ENCODE data around the gene CSNK1G1. TPM values are rescaled to one million over a fixed set of nuclear protein-coding genes. Genes with fewer than 3 reads are reported as not detected.
A peak's percentile ranks its signal among the peaks of the same experiment; 100 is the strongest.

CSNK1G1 gene
- total and polyA plus RNA-seq, 2 of the 4 experiments (the other 2 are of a cell fraction) = 7.4 to 29.4 TPM

DNA sequence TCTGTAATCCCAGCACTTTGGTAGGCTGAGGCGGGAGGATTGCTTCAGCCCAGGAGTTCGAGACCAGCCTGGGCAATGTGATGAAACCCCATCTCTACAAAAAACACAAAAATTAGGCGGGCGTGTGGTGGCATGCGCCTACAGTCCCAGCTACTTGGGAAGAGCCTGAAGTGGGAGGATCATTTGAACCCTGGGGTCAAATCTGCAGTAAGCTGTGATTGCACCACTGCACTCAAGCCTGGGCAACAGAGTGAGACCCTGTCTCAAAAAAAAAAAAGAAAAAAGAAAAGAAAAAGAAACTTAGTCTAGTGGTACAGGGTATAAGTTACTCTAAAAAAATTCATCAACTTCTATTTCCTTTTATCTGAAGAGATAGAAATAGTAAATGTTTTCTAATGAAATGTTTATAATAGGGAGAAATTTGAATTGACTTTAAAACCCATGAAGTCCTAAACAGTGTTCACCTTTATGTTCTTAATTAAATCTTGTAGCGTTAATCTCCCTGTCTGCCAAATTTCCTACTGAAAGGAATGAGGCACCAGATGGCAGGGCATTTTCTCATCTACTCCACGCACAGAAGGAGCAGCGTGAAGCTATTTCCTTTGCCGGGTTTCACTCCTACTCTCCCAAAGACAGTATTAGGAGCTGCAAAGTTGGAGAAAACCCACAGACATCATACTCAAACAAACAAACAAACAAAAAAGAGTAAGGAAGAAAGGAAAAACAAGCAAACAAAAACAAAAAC is 23.4 kb upstream of the CSNK1G1 start:
- no peak overlapping the region for H3K56ac ChIP-seq (ENCODE audit: extremely low read depth, insufficient read depth, low read length)
- dilution Hi-C loops (cut with HindIII; ENCODE audit: low sequenced_read_pairs, unreplicated experiment) (no loop called here), in situ Hi-C loops (cut with MboI; ENCODE audit: low sequenced_read_pairs) (no loop called here), intact Hi-C loops (cut with micrococcal nuclease) (no loop called here)
- H3K4me3 ChIP-seq (ENCODE audit: insufficient read depth, low read depth, low read length) = no peak overlapping the region
- POLR2A ChIA-PET (ENCODE audit: unreplicated experiment) = no interaction called here
- peaks cover 0 to 24% of the 10 kb centered on the region in 2 experiments; a peak in 2 of 4 replicates for H3K79me1 ChIP-seq (ENCODE audit: low read depth in 1 of 2, low read length in 2 of 2)
- H2BK15ac ChIP-seq (ENCODE audit: low read depth, low read length) = no peak overlapping the region; the same call in 2 of the 3 replicates
- H3K4me1 ChIP-seq (ENCODE audit: control insufficient read depth, insufficient read depth, low read length) = peaks cover 2% of the 10 kb centered on the region
- no peak overlapping the region for H4K91ac ChIP-seq (ENCODE audit: insufficient read depth, low read depth, low read length)
- DNase-seq (no peak), ATAC-seq (ENCODE audit: low read depth) (no peak)
- H3K14ac ChIP-seq (replicated peaks; ENCODE audit: low read depth, low read length) = 0 out of 2 replicates have a peak overlapping the region, but pooled peaks have one; percentile 65
- H3K27ac ChIP-seq (ENCODE audit: insufficient read depth, low read length) = peak overlapping the region; percentile 59; the same call in 1 of the 2 replicates
- H3K23ac ChIP-seq (ENCODE audit: low read depth, low read length) = peak overlapping the region; percentile 20; the same call in 1 of the 2 replicates
- peak overlapping the region; percentile 36; the same call in 1 of the 2 replicates for H3K4me2 ChIP-seq (ENCODE audit: low read depth, low read length)
- peak overlapping the region in 1 of 2 experiments; percentile 69; a peak in 2 of 4 replicates for H4K8ac ChIP-seq (ENCODE audit: low read depth in 2 of 2, low read length in 2 of 2)
- no peaks in the 10 kb centered on the region for H3K27me3 ChIP-seq (ENCODE audit: control insufficient read depth, insufficient read depth, low read length)
- H3K36me3 ChIP-seq (ENCODE audit: control insufficient read depth, insufficient read depth, low read length) = no peaks in the 10 kb centered on the region
- peak overlapping the region; percentile 40 for H2BK20ac ChIP-seq (ENCODE audit: low read depth, low read length)
- H4K20me1 ChIP-seq (ENCODE audit: insufficient read depth, low read length) = no peaks in the 10 kb centered on the region
- H3K18ac ChIP-seq (ENCODE audit: low read depth, low read length) = no peak overlapping the region
- peak overlapping the region; percentile 60 for H2AK9ac ChIP-seq (replicated peaks; ENCODE audit: low read depth, low read length, poor library complexity)
- peak overlapping the region; percentile 64; the same call in 1 of the 2 replicates for H3K4ac ChIP-seq (ENCODE audit: low read depth, low read length)
- no peaks in the 10 kb centered on the region for H3K9me3 ChIP-seq (ENCODE audit: control insufficient read depth, insufficient read depth, low read length)
- peak overlapping the region; percentile 61; the same call in 1 of the 2 replicates for H2BK120ac ChIP-seq (ENCODE audit: low read depth, low read length)
- H3K9ac ChIP-seq (ENCODE audit: low read depth, low read length) = no peak overlapping the region
- peak overlapping the region; percentile 59 for H2BK5ac ChIP-seq (ENCODE audit: low read depth, low read length, poor library complexity, severe bottlenecking)
- WGBS, 2 experiments (ENCODE audit: extremely low coverage in 2 of 2, insufficient read length in 1 of 2) = no CpG with 5 or more reads among the region's 9 CpGs
- no peak overlapping the region; the same call in 1 of the 2 replicates for H4K5ac ChIP-seq (ENCODE audit: low read depth, low read length)
- peak overlapping the region; percentile 69 for H2AK5ac ChIP-seq (ENCODE audit: low read depth, low read length)
- no peak overlapping the region for H2AFZ ChIP-seq (replicated peaks; ENCODE audit: low read length, poor library complexity)
- BruUV-seq (replicated peaks) = no TSS peak
- CTCF ChIA-PET = no interaction called here
- H3K9me1 ChIP-seq (ENCODE audit: insufficient read depth, low read length) = 0 out of 2 replicates have a peak, but pooled peaks cover 2% of the 10 kb centered on the region
- TF ChIP-seq, protein P1, sequence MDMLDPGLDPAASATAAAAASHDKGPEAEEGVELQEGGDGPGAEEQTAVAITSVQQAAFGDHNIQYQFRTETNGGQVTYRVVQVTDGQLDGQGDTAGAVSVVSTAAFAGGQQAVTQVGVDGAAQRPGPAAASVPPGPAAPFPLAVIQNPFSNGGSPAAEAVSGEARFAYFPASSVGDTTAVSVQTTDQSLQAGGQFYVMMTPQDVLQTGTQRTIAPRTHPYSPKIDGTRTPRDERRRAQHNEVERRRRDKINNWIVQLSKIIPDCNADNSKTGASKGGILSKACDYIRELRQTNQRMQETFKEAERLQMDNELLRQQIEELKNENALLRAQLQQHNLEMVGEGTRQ (IDR thresholded peaks at IDR 0.05; ENCODE audit: low read depth, low read length) = no peak
- TF ChIP-seq MAZ (IDR thresholded peaks at IDR 0.05; ENCODE audit: borderline replicate concordance, low read depth, low read length) (no peak), FOS (IDR thresholded peaks at IDR 0.05; ENCODE audit: low read depth, low read length) (no peak), NFE2L2 (IDR thresholded peaks at IDR 0.05; ENCODE audit: low read depth, low read length) (no peak), BHLHE40 (IDR thresholded peaks at IDR 0.05; ENCODE audit: low read depth, low read length) (no peak), RCOR1 (IDR thresholded peaks at IDR 0.05; ENCODE audit: insufficient replicate concordance, low read length) (no peak), SMC3 (IDR thresholded peaks at IDR 0.05; ENCODE audit: low read depth, low read length) (no peak), CHD1 (IDR thresholded peaks at IDR 0.05; ENCODE audit: low read depth, low read length) (no peak), MXI1 (IDR thresholded peaks at IDR 0.05; ENCODE audit: borderline replicate concordance, low read depth, low read length) (no peak), RFX5 (IDR thresholded peaks at IDR 0.05; ENCODE audit: low read depth, low read length) (no peak), POLR2A (IDR thresholded peaks at IDR 0.05; ENCODE audit: low read depth, low read length) (no peak), CEBPB (IDR thresholded peaks at IDR 0.05; ENCODE audit: low read depth, low read length) (no peak)
- TF ChIP-seq, protein P2, sequence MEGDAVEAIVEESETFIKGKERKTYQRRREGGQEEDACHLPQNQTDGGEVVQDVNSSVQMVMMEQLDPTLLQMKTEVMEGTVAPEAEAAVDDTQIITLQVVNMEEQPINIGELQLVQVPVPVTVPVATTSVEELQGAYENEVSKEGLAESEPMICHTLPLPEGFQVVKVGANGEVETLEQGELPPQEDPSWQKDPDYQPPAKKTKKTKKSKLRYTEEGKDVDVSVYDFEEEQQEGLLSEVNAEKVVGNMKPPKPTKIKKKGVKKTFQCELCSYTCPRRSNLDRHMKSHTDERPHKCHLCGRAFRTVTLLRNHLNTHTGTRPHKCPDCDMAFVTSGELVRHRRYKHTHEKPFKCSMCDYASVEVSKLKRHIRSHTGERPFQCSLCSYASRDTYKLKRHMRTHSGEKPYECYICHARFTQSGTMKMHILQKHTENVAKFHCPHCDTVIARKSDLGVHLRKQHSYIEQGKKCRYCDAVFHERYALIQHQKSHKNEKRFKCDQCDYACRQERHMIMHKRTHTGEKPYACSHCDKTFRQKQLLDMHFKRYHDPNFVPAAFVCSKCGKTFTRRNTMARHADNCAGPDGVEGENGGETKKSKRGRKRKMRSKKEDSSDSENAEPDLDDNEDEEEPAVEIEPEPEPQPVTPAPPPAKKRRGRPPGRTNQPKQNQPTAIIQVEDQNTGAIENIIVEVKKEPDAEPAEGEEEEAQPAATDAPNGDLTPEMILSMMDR (conservative IDR thresholded peaks at IDR 0.05; ENCODE audit: low read depth, low read length) = no peak
- TF ChIP-seq, protein P3, sequence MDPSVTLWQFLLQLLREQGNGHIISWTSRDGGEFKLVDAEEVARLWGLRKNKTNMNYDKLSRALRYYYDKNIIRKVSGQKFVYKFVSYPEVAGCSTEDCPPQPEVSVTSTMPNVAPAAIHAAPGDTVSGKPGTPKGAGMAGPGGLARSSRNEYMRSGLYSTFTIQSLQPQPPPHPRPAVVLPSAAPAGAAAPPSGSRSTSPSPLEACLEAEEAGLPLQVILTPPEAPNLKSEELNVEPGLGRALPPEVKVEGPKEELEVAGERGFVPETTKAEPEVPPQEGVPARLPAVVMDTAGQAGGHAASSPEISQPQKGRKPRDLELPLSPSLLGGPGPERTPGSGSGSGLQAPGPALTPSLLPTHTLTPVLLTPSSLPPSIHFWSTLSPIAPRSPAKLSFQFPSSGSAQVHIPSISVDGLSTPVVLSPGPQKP (IDR thresholded peaks at IDR 0.05; ENCODE audit: borderline replicate concordance, low read depth, low read length) = no peak
